Parathyroid adenoma (tissue), 2 donors: ENCODE measurements around the gene SOX14.

Experiments
- H2AFZ ChIP-seq: fragments of 300-600 bp; sonication (generic); one replicate; pipeline ENCODE4 v1.7.0; 2017; ENCODE audit warnings: antibody characterized with exemption, mild to moderate bottlenecking
- H3K27ac ChIP-seq: fragments of 300-600 bp; sonication (generic); one replicate; pipeline ENCODE4 v1.7.0; 2017
- H3K27me3 ChIP-seq: fragments of 300-600 bp; sonication (generic); one replicate; pipeline ENCODE4 v1.7.0; 2017; ENCODE audit warnings: low read length; ENCODE audit not compliant: control insufficient read depth, insufficient read depth
- H3K36me3 ChIP-seq: fragments of 300-600 bp; sonication (generic); one replicate; pipeline ENCODE4 v1.7.0; 2017; ENCODE audit warnings: low read length; ENCODE audit not compliant: control insufficient read depth, insufficient read depth
- H3K4me1 ChIP-seq: fragments of 300-600 bp; sonication (generic); one replicate; pipeline ENCODE4 v1.7.0; 2017; ENCODE audit warnings: control low read depth
- H3K4me2 ChIP-seq: fragments of 300-600 bp; sonication (generic); one replicate; pipeline ENCODE4 v1.7.0; 2017; ENCODE audit warnings: low read length
- H3K4me3 ChIP-seq: fragments of 300-600 bp; sonication (generic); one replicate; pipeline ENCODE4 v1.7.0; 2017; ENCODE audit warnings: low read depth, low read length
- H3K79me2 ChIP-seq: fragments of 300-600 bp; sonication (generic); one replicate; pipeline ENCODE4 v1.7.0; 2017; ENCODE audit warnings: control low read depth
- H3K9ac ChIP-seq: fragments of 300-600 bp; sonication (generic); one replicate; pipeline ENCODE4 v1.7.0; 2017; ENCODE audit warnings: mild to moderate bottlenecking
- H3K9me3 ChIP-seq: fragments of 300-600 bp; sonication (generic); one replicate; pipeline ENCODE4 v1.7.0; 2017; ENCODE audit warnings: low read length; ENCODE audit not compliant: control insufficient read depth
- TF ChIP-seq, protein P1 (sequence below): fragments of 300-600 bp; sonication (generic); IDR thresholded peaks from one replicate; pipeline ENCODE4 v1.7.0; 2017; ENCODE audit warnings: antibody characterized with exemption, mild to moderate bottlenecking
- donor health status: primary hyperparathyroidism.

SOX14 gene

DNA sequence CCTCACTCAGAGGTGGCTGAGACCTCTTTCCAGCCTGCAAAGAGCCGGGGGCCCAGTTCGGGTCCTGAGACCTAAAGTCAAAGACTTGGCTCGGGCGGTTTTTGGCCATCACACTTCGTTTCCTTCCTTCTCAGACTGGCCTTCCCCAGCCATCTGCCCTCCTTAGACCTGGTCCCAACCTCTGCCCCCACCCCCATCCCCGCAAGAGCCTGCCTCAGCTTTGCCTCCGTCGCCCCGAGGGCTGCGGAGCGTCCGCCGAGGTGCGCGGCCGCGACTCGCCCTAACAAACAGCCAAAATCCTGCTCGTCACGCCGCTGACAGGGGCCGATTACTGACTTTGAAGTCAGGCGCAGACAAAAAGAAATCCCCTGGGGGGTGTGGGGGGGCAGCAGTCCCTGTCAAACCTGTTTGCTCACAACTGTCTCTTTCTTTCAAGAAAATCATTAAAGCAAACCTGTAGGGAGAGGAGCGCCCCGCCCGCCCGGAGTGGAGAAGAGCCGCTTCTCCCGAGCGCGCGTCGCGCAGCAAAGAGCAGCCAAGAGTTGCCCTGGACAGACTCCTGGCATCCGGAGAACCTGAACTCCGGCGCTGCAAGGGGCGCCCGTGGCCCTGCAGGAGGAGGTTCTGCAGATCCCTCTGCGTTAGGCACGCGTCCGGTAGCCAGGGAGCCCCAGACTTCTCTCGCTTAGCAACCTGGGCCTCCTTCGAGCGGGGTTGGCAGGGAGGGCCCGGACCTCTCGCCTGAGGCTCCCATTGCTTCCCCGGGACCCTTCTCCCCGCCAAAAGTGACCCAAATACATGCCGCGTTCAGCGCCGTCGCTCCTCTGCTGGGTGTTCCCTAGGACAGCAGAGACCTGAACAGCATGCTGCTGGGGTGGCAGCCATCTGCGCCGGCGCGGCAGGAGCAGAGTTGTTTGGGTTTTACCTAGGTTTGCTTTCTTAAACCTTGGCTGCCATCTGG, 4.5 kb downstream of the SOX14 start:
- H3K27me3 ChIP-seq: peaks cover 25% of the 10 kb centered on the region

DNA sequence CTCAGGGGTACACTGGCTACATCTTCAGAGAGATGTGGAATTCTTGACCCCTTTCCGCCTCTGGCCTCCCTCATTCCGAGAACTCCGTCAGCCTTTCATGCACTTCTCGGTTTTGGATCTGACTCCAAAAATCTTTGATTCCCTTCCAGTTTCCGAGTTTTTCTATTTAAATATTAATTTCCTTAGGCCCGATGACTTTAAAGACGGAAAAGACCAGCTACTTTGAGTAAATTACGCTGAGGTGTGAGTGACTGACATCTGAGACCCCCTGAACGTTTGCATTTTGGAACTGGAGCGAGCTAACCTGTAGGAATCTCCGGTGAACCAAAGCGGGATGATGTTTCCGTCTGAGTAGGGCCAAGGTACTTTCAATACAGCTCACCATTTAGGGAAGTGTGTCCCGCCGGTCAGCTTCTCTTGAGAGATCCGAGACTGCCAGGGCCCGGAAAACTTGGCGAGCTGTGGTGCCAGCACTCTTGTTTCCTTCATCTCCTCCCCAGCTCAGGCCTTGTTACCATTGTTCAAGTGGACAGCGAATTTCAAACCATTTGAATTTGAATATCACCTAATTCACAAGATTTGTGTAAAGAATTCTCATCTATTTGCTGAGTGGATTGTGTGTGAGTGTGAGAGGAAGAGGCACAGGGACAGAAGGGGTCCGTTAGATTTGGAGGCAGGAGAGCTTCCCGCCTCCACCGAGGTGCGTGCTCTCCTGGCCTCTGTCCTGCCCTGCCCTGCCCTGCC, 5.4 kb downstream of the SOX14 start:
- Histone ChIP-seq H3K9ac (no peak overlapping the region), H3K79me2 (no peaks in the 10 kb centered on the region), H3K36me3 (no peaks in the 10 kb centered on the region), H2AFZ (no peak overlapping the region), H3K4me2 (no peak overlapping the region), H3K27ac (no peak overlapping the region), H3K4me1 (no peaks in the 10 kb centered on the region), H3K9me3 (no peaks in the 10 kb centered on the region), H3K27me3 (peaks cover 17% of the 10 kb centered on the region), H3K4me3 (no peak overlapping the region)
- TF ChIP-seq, protein P1, sequence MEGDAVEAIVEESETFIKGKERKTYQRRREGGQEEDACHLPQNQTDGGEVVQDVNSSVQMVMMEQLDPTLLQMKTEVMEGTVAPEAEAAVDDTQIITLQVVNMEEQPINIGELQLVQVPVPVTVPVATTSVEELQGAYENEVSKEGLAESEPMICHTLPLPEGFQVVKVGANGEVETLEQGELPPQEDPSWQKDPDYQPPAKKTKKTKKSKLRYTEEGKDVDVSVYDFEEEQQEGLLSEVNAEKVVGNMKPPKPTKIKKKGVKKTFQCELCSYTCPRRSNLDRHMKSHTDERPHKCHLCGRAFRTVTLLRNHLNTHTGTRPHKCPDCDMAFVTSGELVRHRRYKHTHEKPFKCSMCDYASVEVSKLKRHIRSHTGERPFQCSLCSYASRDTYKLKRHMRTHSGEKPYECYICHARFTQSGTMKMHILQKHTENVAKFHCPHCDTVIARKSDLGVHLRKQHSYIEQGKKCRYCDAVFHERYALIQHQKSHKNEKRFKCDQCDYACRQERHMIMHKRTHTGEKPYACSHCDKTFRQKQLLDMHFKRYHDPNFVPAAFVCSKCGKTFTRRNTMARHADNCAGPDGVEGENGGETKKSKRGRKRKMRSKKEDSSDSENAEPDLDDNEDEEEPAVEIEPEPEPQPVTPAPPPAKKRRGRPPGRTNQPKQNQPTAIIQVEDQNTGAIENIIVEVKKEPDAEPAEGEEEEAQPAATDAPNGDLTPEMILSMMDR: no peak

More for the DNA sequence above, 4.5 kb downstream of the SOX14 start:
- peak overlapping the region; percentile 84 for H3K4me2 ChIP-seq
- no peak overlapping the region for H3K9ac ChIP-seq
- H3K27ac ChIP-seq: no peak overlapping the region
- TF ChIP-seq, protein P1: no peak
- H3K9me3 ChIP-seq: no peaks in the 10 kb centered on the region
- no peaks in the 10 kb centered on the region for H3K36me3 ChIP-seq
- peak overlapping the region; percentile 47 for H3K4me3 ChIP-seq
- no peak overlapping the region for H2AFZ ChIP-seq
- H3K79me2 ChIP-seq: no peaks in the 10 kb centered on the region
- H3K4me1 ChIP-seq: no peaks in the 10 kb centered on the region

DNA sequence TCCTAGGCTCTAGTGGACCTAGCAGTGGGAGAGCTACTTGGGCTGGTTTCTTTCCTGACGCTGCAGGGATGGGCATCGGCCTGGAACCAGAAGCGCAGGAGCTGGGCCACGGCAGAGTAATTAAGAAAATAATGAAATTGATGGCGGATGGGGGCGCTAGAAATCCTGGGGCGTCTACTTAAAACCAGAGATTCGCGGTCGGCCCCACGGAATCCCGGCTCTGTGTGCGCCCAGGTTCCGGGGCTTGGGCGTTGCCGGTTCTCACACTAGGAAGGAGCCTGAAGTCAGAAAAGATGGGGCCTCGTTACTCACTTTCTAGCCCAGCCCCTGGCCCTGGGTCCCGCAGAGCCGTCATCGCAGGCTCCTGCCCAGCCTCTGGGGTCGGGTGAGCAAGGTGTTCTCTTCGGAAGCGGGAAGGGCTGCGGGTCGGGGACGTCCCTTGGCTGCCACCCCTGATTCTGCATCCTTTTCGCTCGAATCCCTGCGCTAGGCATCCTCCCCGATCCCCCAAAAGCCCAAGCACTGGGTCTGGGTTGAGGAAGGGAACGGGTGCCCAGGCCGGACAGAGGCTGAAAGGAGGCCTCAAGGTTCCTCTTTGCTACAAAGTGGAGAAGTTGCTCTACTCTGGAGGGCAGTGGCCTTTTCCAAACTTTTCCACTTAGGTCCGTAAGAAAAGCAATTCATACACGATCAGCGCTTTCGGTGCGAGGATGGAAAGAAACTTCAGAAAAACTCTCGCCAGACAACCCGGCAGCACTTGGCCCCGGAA, 6.1 kb downstream of the SOX14 start:
- H3K27me3 ChIP-seq: peaks cover 10% of the 10 kb centered on the region

DNA sequence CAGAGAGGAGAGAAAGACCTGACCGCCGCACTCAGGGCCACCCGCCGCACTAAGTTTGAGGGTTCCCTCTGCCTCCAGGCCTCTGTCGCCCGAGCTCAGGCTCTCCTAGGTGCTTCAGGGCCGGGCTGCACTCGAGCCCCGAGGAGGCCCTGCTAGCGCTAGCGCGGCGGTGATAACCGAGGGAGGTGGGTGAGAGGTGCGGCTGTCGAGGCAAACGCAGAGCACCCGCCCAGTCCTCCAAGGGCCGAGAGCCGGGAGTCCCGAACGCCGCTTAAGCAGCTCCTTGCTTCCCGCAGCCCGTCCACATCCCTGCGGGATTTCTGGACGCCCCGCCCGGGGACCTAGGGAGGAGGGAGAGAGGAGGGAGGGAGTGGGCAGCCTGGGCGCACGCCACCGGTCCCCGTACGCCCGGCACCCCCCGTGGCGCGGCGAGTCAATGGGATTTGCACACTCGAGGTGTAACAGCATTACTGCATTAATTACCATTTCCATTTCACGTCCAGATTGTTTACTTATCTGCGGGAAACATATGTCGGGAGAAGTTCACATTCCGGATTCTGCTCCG, 6.8 kb downstream of the SOX14 start:
- Histone ChIP-seq H3K4me2 (peak overlapping the region; percentile 26), H3K27me3 (peaks cover 10% of the 10 kb centered on the region), H3K9ac (no peak overlapping the region), H3K4me1 (no peaks in the 10 kb centered on the region), H3K4me3 (no peak overlapping the region), H3K9me3 (no peaks in the 10 kb centered on the region), H3K79me2 (no peaks in the 10 kb centered on the region), H3K36me3 (no peaks in the 10 kb centered on the region), H3K27ac (no peak overlapping the region), H2AFZ (peak overlapping the region; percentile 45)
- TF ChIP-seq, protein P1: no peak

More for the DNA sequence above, 6.1 kb downstream of the SOX14 start:
- Histone ChIP-seq H3K4me2 (peak overlapping the region; percentile 26), H3K36me3 (no peaks in the 10 kb centered on the region), H3K4me1 (no peaks in the 10 kb centered on the region), H3K9ac (no peak overlapping the region), H3K9me3 (no peaks in the 10 kb centered on the region), H3K27ac (no peak overlapping the region), H3K4me3 (no peak overlapping the region), H2AFZ (peak overlapping the region; percentile 45), H3K79me2 (no peaks in the 10 kb centered on the region)
- TF ChIP-seq, protein P1: no peak
